Stimulated activated CD8-positive, alpha-beta memory T cell treated with anti-CD3 and anti-CD28 coated beads, Interleukin-12 subunit alpha, Interleukin-12 subunit beta, amount 100 ng/mL, for 24 hours (primary cell): ENCODE data around the gene PCYOX1L.
"Not testable (repeated sequence)": the region's sequence is repeated elsewhere in the genome, so short reads cannot be mapped to it uniquely, and the experiment has no call there.

Source experiments
- DNase-seq: peaks from one replicate; pipeline ENCODE4 v3.0.0-alpha.2; 2020; ENCODE audit errors: extremely low read depth

Gene PCYOX1L

DNA sequence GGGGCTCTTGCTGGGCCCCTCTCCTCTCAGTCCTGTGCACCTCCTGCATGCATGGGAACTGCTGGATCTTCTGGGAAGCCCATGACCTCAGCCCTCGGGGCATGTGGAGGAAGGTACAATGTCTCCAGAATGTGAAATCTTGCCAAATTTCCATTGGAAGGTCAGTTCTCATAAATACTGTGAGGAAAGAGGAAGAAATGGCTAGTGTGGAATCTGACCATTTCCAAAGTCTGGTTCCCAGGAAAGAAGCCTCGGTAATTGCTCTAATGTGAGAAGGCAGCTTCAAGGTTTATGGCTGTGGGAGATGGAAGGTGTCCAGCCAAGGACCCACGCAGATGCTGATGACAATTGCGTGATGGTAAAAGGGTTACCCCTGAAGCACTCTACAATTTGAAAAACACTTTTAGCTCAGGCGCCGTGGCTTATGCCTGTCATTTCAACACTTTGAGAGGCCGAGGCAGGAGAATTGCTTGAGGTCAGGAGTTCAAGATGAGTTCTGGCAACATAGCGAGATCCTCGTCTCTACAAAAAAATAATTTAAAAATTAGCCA, 29.3 kb downstream of the PCYOX1L start:
- DNase-seq, result no peak

DNA sequence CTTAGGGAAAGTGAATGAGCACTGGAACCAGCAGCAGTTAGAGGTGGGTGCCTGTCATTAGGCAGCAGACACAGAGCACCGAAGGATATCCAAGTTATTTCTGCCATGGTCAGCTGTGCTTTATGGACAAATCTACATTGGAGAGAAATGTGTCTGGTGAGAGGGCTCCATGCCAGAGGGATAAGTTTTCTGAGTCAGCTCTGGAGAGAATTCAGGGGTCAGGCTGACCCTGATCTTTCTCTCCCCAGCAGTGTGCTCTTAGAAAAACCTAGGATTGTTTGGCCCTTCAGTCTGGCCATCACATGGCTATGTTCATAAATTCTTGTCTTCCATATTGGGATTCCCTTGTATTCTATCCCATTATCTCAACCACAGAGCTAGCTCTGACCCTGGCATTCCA, 30.1 kb downstream of the PCYOX1L start:
- DNase-seq, result no peak

DNA sequence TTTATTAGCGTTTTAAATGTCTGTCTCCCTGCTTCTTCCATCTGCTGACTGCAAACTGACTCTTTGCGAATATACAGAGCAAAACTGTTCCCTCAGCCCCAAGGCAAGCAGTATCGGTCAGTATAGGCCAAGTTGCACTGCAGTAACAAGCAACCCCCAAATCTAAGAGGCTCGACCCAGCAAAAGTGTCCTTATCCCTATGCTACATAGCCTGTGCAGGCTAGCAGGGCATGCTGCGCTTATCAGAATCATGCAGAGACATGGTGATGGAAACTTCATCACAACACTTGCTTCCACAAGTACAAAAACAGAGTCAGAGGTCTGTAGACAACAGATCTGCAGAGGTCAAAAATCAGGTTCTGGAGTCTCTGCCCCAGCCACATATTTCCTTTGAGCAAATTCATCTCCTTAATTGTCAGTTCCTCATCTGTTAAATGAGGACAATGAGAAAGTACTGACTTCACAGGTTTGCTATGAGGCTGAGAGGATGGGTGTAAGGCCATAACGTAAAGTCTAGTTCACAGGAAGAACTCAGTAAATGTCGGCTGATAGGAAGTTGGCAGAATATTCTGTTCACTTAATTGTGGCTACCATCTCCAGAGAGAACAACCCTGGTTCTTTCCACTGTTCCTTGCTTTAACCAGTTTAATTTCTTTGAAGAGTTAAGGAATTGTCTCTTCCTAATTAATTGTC, 30.8 kb downstream of the PCYOX1L start:
- no peak for DNase-seq

DNA sequence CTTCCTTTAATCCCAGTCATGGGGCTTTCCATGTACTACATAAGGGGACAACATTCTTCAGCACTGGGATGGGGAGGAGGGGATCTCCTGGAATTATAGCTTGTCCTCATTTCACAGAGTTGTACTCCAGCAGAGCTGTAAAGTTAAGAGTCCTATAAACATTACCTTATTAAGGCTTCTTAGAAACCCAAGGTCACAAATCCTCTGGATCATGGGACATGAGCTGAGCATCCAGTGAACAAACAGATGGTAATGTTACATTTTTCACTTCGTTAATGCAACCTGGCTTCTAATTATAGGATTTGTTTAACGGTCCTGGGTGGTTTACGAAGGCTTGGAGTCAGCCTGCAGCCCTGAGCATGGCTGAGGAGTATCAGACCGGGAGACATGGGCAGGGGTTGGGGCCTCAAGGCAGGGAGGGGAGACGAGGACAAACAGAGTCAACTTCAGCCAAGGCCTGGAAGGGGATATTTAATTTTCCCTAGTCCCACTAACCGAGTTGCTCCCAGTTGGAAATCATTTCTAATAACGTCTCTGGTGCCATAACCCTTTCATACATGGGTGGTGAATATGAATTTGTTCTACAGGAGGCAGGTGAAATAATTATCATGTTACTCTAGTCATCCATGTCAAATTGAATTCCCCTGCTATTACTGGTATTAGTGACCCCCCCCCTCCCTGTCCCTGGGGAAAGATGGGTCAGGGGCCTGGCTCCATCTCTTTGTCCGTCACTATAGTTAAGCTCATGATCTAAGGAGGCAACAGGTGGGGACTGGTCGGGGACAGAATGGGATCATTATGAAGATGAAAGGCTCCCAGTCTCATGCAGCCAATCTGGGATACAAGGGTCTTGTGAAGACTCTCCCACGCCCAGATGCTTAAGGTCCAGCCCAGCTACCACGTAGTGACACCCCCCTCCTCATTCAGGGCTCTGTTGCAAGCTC, 32.0 kb downstream of the PCYOX1L start:
- no peak for DNase-seq

DNA sequence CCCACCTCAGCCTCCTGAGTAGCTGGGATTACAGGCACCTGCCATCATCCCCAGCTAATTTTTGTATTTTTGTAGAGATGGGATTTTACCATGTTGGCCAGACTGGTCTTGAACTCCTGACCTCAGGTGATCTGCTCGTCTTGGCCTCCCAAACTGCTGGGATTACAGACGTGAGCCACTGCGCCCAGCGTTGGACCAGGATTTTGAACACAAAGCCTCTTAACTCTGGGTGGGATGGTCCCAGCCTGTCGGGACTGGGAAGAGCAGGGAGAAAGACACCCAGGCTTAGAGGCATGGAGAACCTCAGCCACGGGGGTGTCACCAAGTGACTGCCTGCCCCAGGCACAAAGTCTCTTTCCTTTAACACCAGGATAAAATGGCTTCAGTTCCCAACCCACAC, 33.2 kb downstream of the PCYOX1L start:
- not testable (repeated sequence) for DNase-seq

DNA sequence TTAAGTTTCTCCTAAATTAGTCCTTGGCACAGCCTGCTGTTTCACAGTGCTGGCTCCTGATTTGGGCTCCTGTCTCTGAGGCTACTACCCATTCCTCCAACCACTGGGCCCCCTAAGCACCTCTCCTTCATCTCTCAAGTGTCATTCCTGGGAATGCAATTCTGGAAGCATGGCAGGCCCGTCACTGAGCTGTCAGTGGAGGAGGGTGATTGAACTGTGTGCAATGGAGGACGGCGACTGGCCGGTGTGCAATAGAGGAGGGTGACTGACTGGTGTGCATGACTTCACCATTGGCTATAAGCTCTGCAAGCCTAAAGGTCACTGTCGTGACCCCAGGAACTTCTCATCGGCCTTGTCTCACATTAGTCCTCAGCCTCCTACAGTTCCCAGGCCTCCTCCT, 33.7 kb downstream of the PCYOX1L start:
- DNase-seq, result no peak

DNA sequence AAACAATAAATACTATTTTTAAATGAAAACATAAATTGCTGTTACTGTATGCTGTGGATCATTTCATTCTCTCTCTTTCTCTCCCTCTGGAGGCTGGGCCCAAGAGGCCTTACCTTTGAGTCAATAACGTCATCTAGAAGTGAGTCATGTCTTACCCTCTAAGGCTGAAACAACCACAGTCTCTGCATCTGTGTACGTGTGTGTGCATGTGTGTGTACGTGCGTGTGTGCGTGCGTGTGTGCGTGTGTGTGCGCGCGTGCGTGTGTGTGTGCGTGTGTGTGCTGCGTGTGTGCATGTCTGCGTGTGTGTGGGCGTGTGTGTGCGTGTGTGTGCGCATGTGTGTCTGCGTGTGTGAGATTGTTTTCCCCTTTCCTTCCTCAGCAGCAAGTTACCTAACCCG, 34.9 kb downstream of the PCYOX1L start:
- DNase-seq, result no peak

DNA sequence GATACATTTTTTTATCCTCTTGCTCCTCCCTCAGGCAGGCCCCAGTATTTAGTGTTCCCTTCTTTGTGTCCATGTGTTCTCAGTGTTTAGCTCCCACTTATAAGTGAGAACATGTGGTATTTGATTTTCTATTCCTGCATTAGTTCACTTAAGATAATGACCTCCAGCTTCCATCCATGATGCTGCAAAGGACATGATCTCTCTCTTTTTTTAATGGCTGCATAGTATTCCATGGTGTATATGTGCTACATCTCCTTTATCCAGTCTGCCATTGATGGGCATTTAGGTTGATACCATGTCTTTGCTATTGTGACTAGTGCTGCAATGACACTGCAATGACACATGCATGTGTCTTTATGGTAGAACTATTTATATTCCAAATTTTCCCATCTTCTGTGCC, 37.1 kb downstream of the PCYOX1L start:
- DNase-seq, result not testable (repeated sequence)

DNA sequence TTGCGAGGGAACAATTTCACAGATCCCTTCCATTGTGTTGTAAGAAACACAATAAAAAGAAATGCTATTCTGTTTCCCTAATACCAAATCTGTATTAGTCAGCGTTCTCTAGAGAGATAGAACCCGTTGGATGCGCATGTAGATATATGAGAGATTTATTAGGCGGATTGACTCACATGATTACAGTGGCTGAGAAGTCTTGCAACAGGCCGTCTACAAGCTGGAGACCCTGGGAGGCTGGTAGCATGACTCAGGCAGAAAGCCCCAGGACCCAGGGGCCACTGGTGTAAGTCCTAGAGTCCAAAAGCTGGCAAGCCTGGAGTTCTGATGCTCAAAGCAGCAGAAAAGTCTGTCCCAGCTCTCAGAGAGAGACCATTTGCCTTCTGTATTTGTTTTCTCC, 39.7 kb downstream of the PCYOX1L start:
- DNase-seq, result no peak

DNA sequence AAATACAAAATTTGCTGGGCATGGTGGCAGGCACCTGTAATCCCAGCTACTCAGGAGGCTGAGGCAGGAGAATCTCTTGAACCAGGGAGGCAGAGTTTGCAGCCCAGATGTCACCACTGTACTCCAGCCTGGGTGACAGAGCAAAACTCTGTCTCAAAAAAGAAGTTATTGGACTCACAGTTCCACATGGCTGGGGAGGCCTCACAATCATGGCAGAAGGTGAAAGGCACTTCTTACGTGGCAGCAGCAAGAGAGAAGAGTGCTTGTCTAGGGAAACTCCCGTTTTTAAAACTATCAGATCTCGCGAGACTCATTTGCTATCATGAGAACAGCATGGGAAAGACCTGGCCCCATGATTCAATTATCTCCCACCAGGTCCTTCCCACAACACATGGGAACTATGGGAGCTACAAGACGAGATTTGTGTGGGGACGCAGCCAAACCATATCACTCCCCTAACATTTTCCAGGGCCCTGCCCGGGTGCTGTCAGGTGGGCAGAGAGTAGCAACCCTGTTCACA, 41.0 kb downstream of the PCYOX1L start:
- DNase-seq, result not testable (repeated sequence)

DNA sequence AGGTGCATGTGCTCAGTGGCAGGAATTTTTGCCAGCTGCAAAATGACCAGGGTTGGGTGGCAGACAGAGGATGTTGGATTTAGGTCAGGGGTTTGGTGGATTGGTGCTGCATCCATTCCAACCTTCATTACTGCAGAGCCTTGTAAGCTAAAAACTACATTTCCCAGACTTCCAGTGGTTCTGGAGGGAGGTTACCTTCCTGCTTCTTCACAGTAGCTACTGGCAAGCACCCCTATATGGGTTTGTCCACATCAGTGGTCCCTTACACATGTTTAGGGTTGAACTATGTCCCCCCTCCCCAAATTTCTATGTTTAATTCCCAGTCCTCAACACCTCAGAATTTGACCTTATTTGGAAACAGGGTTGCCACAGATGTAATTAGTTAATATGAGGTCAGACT, 41.9 kb downstream of the PCYOX1L start:
- no peak for DNase-seq

DNA sequence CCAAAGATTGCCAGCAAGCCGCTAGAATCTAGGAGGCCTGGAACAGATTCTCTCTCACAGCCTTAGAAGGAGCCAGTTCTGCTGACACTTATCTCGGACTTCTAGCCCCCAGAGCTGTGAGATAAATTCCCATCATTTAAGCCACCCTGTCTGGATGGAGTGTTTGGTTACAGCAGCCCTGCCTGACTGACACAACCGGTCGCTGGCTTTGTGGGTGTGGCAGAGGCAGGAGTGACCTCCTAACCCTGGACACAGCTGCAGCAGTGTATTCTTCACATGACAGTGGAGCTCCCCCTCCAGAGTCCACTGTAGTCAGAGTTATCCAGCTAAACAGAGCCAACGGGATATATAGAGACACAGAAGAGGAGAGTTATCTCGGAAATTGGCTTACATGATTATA, 42.5 kb downstream of the PCYOX1L start:
- DNase-seq, result no peak

DNA sequence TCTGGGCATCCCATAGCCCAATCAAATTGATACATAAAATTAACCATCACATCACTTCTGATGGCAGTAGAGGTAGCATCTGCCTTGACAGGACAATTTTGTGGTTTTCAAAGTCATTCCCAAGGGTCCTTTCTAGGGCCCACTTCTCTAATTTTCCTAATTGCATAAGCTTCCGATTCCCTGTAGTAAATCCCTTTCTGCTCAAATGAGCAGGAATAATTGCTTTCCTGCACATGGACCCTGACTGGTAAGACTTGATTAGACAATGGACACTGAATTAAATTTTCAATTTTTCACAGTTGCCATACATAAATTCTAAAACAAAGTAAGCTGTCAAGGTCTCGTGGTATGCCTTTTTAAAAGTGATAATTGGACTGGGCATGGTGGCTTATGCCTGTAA, 43.2 kb downstream of the PCYOX1L start:
- no peak for DNase-seq

DNA sequence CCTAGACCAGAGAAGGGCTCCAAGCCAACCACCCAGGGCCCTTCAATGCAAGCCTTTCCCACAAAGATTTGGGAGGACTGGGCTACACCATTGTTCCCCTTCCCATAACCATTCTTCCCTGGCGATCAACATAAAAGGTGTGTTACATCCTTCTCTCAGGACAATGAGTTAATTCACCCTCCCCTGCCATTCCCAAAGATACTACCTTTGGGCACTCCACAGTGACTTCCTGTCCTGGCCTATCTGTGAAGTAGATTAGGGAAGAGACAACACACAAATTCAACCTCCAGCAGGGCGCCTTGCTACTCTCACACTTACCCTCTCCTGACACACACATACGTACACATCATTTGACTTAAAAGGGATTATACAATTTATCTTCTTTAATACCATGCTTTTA, 44.4 kb downstream of the PCYOX1L start:
- DNase-seq, result no peak

DNA sequence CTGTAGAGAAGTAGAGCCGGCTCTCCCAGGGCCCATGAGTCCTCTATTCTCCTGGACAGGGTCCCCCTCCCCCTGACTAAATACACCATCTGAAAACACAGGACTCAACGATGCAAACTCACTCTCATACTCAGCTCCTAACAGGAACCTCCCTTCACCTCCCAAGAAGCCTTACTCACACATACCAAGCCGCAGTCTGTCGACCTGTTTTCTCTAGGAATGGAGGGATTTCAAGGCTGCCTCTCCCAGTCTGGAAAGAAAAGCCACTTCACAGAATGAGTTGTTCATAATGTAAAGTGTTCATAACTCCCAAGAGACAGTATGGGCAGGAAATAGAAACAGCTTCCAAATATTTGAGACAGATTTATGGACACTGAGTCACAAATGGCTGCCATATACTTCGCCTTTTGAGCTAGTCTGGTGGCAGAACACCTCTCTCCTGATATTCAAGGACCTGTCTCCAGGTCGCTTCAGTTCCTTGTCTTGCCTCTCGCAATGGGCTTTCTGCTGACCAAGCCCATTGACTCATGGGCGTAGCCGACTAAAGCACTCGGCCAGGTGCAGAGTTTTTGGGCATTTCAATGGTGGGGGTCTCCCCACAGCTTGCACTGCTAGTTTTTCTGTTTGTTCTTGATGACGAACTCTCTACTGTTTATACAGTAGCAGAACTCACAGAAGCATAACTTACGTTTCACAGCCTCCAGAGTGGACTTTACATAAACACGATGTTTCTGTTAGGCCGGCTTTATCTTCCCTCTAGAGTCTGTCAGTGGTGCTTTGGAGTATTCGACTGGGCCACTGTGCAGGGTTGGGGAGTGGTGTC, 46.3 kb downstream of the PCYOX1L start:
- no peak for DNase-seq

DNA sequence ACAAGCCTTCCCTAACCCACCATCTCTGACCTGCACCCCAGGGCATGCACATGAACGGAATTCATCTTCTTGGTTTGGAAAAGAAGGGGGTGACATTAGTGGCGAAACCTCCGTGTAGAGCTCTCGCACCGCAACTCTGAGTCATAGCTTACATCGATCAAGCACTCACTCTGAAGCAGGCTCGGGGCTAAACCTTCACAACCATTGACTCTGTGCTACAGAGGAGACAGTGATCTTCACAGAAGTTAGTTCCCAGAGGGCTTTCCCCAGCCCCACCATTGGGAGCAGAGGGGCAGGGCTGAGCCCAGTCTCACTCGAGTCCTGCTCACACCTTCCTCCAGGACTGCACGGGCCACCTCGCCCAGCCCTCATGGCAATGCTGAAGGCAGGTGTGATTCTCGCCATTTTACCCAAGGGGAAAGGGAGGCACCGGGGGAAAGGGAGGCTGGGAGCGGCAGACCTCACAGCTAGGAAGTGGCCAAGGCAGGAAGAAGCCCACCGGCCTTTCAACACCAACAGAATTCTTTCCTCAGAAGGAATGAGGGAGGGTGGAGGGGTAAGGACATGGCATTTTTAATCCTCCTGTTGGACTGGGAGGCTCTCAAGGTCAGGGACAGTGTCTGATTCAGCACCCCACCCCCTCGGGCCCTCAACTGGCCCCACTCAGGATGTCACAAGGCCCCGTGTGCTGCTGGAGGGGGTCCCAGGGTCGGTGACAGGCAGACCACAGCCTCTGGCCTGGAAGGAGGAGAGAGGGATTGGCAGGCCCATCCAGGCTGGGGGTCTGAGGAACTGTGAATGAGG, 47.1 kb downstream of the PCYOX1L start:
- DNase-seq, result no peak

DNA sequence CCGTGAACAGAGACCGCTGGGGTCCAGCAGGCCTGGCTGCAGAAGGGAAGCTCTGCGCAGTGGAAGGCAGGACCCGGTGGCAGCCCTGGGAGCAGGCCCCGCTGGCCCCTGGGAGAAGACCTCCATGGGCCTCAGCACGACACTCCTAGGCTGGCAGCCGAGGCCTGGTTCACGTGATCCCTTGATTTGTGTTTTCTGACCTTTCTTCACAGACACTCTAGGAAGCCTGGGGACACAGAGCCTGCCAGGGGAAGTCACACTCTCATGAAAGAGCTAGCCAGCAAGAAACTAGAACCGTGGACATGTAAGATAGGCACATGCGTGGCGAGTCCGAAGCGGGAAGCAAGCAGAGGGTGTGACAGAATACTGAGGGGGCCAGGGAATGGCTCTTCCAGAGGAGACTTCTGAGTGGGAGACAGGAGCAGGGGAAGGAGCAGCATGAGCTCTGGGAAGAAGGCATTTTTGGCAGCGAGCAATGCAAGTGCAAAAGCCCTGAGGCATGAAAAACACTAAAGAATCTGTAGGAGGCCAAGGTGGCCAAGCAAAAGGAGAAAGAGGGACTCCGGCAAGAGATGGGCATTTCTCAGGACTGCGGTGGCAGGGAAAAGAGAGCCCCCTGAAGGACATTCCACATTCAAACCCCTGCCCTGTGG, 47.8 kb downstream of the PCYOX1L start:
- DNase-seq, result no peak

DNA sequence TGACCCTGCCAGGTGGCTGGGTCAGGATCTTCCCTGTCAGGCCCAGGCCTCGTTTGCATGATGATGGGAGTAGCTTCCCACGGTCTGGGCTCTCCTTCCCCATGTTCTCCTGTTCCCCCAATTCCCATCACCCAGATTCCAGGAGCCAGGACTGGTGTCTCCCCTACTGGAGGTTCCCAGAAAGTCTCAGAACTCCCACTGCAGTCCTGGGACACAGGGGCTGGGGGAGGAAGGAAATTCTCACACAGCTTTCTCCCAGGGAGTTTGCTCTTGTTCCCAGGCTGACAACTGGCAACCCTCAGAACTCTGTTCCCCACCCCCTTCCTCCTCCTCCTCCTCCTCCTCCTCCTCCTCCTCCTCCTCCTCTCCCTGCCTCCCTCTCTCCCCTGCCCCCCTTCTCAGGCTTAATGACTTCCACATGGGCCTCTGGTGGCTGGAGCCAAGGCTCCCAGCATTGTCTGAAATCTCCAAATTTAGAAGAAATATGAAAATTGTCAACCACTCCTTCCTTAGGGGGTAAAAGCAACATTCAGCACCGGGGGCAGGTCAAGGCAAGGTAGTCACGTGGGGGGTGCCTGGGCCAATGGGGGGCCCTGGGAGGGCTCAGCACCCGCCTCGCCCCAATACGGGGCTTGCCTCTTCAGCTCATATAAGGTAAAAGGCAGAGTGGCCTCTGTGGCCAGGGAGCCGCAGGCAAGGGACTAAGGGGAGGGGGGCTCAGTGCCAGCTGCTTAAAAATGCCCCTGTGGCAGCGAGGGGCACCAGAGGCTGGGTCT, 48.5 kb downstream of the PCYOX1L start:
- DNase-seq, result no peak

DNA sequence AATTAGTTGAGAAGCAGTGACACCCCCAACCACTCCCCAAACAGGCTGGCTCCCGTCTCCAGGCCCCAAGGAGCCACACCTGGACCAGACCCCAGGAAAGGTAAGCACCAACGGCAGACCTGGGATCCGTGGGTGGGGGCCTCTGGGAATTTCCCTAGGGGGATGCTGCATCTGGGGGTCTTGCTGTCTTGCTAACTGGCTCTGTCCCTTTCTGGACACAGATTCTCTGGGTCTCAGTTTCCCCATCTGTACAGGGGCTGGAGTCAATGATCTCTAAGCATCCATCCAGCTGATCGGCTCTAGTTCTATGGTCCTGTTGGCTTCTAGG, 49.1 kb downstream of the PCYOX1L start:
- no peak for DNase-seq
